GM12878 (cell line): ENCODE measurements around the gene DCAF11. TPM values are rescaled to one million over a fixed set of nuclear protein-coding genes. Genes with fewer than 3 reads are reported as not detected.

Source experiments
- BCL3 ChIP-seq: IDR thresholded peaks from 2 replicates; pipeline ENCODE4 v1.6.1; 2011; ENCODE audit warnings: borderline replicate concordance, low read depth, mild to moderate bottlenecking, moderate library complexity, low read length; ENCODE audit not compliant: insufficient read depth, poor library complexity, severe bottlenecking
- CBX5 ChIP-seq: sonication (generic); IDR thresholded peaks from 2 replicates; pipeline ENCODE4 v1.6.1; 2016; ENCODE audit warnings: low read depth, moderate library complexity, mild to moderate bottlenecking, inconsistent platforms
- FOXM1 ChIP-seq: IDR thresholded peaks from 2 replicates; pipeline ENCODE4 v1.6.1; 2012; ENCODE audit warnings: low read depth, mild to moderate bottlenecking, inconsistent platforms, low read length, moderate library complexity
- GATAD2B ChIP-seq: fragments of 450-650 bp; conservative IDR thresholded peaks from 2 replicates; pipeline ENCODE4 v1.6.1; 2017; ENCODE audit warnings: low read depth, mild to moderate bottlenecking, moderate library complexity
- IKZF1 ChIP-seq: fragments of 450-650 bp; conservative IDR thresholded peaks from 2 replicates; pipeline ENCODE4 v1.6.1; 2017; ENCODE audit warnings: antibody characterized with exemption, mild to moderate bottlenecking
- MEF2B ChIP-seq: fragments of 450-650 bp; IDR thresholded peaks from 2 replicates; pipeline ENCODE4 v1.6.1; 2018; ENCODE audit warnings: mild to moderate bottlenecking, moderate library complexity; ENCODE audit not compliant: partially characterized antibody, poor library complexity, severe bottlenecking
- PAX8 ChIP-seq: fragments of 450-650 bp; IDR thresholded peaks from 2 replicates; pipeline ENCODE4 v1.6.1; 2017; ENCODE audit warnings: mild to moderate bottlenecking, moderate library complexity
- RB1 ChIP-seq: fragments of 450-650 bp; formaldehyde crosslinking; IDR thresholded peaks from 2 replicates; pipeline ENCODE4 v1.6.1; 2017; ENCODE audit warnings: mild to moderate bottlenecking, borderline replicate concordance
- RBBP5 ChIP-seq: fragments of 200-600 bp; sonication (generic); conservative IDR thresholded peaks from 2 replicates; pipeline ENCODE4 v1.6.1; 2016
- RELA ChIP-seq: fragments of 450-650 bp; IDR thresholded peaks from 2 replicates; pipeline ENCODE4 v1.8.0; 2014; ENCODE audit warnings: borderline replicate concordance; ENCODE audit not compliant: partially characterized antibody
- SMC3 ChIP-seq: IDR thresholded peaks from 2 replicates; pipeline ENCODE4 v1.6.1; 2011; ENCODE audit warnings: low read length, improper control_type of control experiment, borderline replicate concordance
- ZBTB11 ChIP-seq: fragments of 450-650 bp; formaldehyde crosslinking; IDR thresholded peaks from 2 replicates; pipeline ENCODE4 v1.5.0; 2022; ENCODE audit warnings: mild to moderate bottlenecking, missing genetic modification characterization
- ZBTB40 ChIP-seq: fragments of 450-650 bp; IDR thresholded peaks from 2 replicates; pipeline ENCODE4 v1.6.1; 2016; ENCODE audit warnings: mild to moderate bottlenecking, moderate library complexity, borderline replicate concordance
- ZNF217 ChIP-seq: fragments of 450-650 bp; IDR thresholded peaks from 2 replicates; pipeline ENCODE4 v1.6.1; 2017; ENCODE audit warnings: antibody characterized with exemption, mild to moderate bottlenecking
- ZNF687 ChIP-seq: fragments of 450-650 bp; IDR thresholded peaks from 2 replicates; pipeline ENCODE4 v1.6.1; 2017; ENCODE audit warnings: mild to moderate bottlenecking, moderate library complexity
- polyA plus RNA-seq, 11 experiments: library from polyadenylated mRNA; depleted of rRNA in 4 of 11; unstranded in 6 of 11; stranded (reverse) in 5 of 11; fragments of >200 nt; fragmentation: Nextera tagmentation in 4 of 11; fragmentation: Illumina TruSeq in 1 of 11; extraction: Ambion mirVana in 4 of 11; extraction: Trizol in 1 of 11; gene quantifications; 1 replicate in 1 of 11; 2 replicates in 10 of 11; pipeline versions ENCODE4 v1.2.1 to v1.2.3, GENCODE V29; 2011 to 2016; ENCODE audit warnings: inconsistent platforms in 2 of 11, missing spikeins in 2 of 11, low read depth in 1 of 11
- total RNA-seq, 4 experiments: library from RNA; depleted of rRNA in 3 of 4; stranded (reverse); fragments of >200 nt in 3 of 4; fragmentation: Illumina TruSeq in 1 of 4; extraction: Trizol in 1 of 4; gene quantifications; 2 replicates each; pipeline versions ENCODE4 v1.2.1 to v1.2.3, GENCODE V29; 2013 to 2021

Gene DCAF11
- total and polyA plus RNA-seq, 10 of the 15 experiments (the other 5 are each of a cell fraction or from before 2014, with no cell fraction given): 13.4 to 91.2 (median 68.7) TPM

GRCh38 chr14:24135834-24136683, 21.5 kb downstream of the DCAF11 start, which contains the start of gene PSME1 (continued):
- no peak for TF ChIP-seq ZBTB11 (CRISPR knock-in tag)
- TF ChIP-seq MEF2B: no peak
- TF ChIP-seq ZBTB40: no peak
- no peak for TF ChIP-seq PAX8
- TF ChIP-seq RELA: peak; percentile 79
- no peak for TF ChIP-seq CBX5
- TF ChIP-seq RBBP5: 0 out of 2 replicates have a peak, but pooled peaks have one; percentile 62
- peak; percentile 37; the same call in 1 of the 2 replicates for TF ChIP-seq ZNF217
- peak; percentile 41; the same call in 1 of the 2 replicates for TF ChIP-seq RB1
- no peak for TF ChIP-seq BCL3
- TF ChIP-seq GATAD2B: peak; percentile 97
- peak; percentile 64 for TF ChIP-seq IKZF1
- TF ChIP-seq ZNF687: peak; percentile 19; the same call in 1 of the 2 replicates
- TF ChIP-seq SMC3: no peak
- no peak for TF ChIP-seq FOXM1
